Loucy (cell line): Measurements from ENCODE around the gene RBM41.
"Not testable (repeated sequence)": the region's sequence is repeated elsewhere in the genome, so short reads cannot be mapped to it uniquely, and the experiment has no call there.

Experiments
- H2AFZ ChIP-seq: fragments of 200-600 bp; sonication (generic); 2 replicates; pipeline ENCODE4 v1.6.0; 2016; ENCODE audit warnings: antibody characterized with exemption, mild to moderate bottlenecking, low read length, moderate library complexity
- H3F3A ChIP-seq: fragments of 200-600 bp; 2 replicates; pipeline ENCODE4 v1.6.0; 2016; ENCODE audit warnings: antibody characterized with exemption, low read depth, mild to moderate bottlenecking
- H3K27me3 ChIP-seq: fragments of 200-600 bp; sonication (generic); 2 replicates; pipeline ENCODE4 v1.6.1; 2014; ENCODE audit warnings: low read length, mild to moderate bottlenecking; ENCODE audit not compliant: insufficient read depth, poor library complexity, severe bottlenecking
- H3K36me3 ChIP-seq: fragments of 200-600 bp; sonication (generic); 2 replicates; pipeline ENCODE4 v1.6.1; 2016; ENCODE audit warnings: low read length; ENCODE audit not compliant: insufficient read depth
- H3K4me1 ChIP-seq: fragments of 200-600 bp; sonication (generic); 2 replicates; pipeline ENCODE4 v1.5.1; 2014; ENCODE audit warnings: low read length, mild to moderate bottlenecking; ENCODE audit not compliant: insufficient read depth, poor library complexity, severe bottlenecking
- H3K4me2 ChIP-seq: fragments of 200-600 bp; sonication (generic); 2 replicates; pipeline ENCODE4 v1.6.0; 2014; ENCODE audit warnings: antibody characterized with exemption, low read length, low read depth, mild to moderate bottlenecking; ENCODE audit not compliant: poor library complexity, severe bottlenecking
- H3K4me3 ChIP-seq: fragments of 200-600 bp; sonication (generic); 2 replicates; pipeline ENCODE4 v1.5.1; 2014; ENCODE audit warnings: low read length, mild to moderate bottlenecking, mixed read lengths; ENCODE audit not compliant: poor library complexity, severe bottlenecking
- H3K79me2 ChIP-seq: fragments of 200-600 bp; sonication (generic); 2 replicates; pipeline ENCODE4 v1.6.1; 2014; ENCODE audit warnings: low read length; ENCODE audit not compliant: insufficient read depth
- H3K9ac ChIP-seq: fragments of 200-600 bp; sonication (generic); 2 replicates; pipeline ENCODE4 v1.6.0; 2014; ENCODE audit warnings: mild to moderate bottlenecking, low read depth, low read length, moderate library complexity; ENCODE audit not compliant: poor library complexity, severe bottlenecking
- H3K9me2 ChIP-seq: fragments of 200-600 bp; sonication (generic); replicated peaks from 2 replicates; pipeline ENCODE4 v1.6.1; 2016; ENCODE audit warnings: low read depth, low read length, mixed read lengths
- H3K9me3 ChIP-seq: fragments of 200-600 bp; sonication (generic); 2 replicates; pipeline ENCODE4 v1.6.1; 2014; ENCODE audit warnings: mild to moderate bottlenecking, antibody characterized with exemption, low read length, low read depth; ENCODE audit not compliant: insufficient read depth
- H4K20me1 ChIP-seq: fragments of 200-600 bp; sonication (generic); 2 replicates; pipeline ENCODE4 v1.6.0; 2014; ENCODE audit warnings: antibody characterized with exemption, low read length, mild to moderate bottlenecking; ENCODE audit not compliant: insufficient read depth, poor library complexity, severe bottlenecking
- CTCF ChIP-seq: fragments of 200-600 bp; sonication (generic); conservative IDR thresholded peaks from 2 replicates; pipeline ENCODE4 v1.5.1; 2014; ENCODE audit warnings: mild to moderate bottlenecking, antibody characterized with exemption, low read length
- EZH2phosphoT487 ChIP-seq: fragments of 200-600 bp; IDR thresholded peaks from 2 replicates; pipeline ENCODE4 v1.6.1; 2018; ENCODE audit warnings: antibody characterized with exemption, mild to moderate bottlenecking, moderate library complexity, borderline replicate concordance

Gene RBM41

GRCh38 chrX:107107459-107107858 is 11.2 kb downstream of the RBM41 start:
- Histone ChIP-seq H4K20me1 (no peaks in the 10 kb centered on the region), H3K9me2 (no peaks in the 10 kb centered on the region), H3K9ac (no peak overlapping the region), H3K27me3 (no peaks in the 10 kb centered on the region), H3K4me3 (no peak overlapping the region), H2AFZ (no peak overlapping the region), H3K79me2 (no peaks in the 10 kb centered on the region), H3K36me3 (peaks cover 4% of the 10 kb centered on the region; the same call in 1 of the 2 replicates), H3K9me3 (no peaks in the 10 kb centered on the region), H3F3A (no peaks in the 10 kb centered on the region), H3K4me2 (peak overlapping the region; percentile 27), H3K4me1 (peaks cover 8% of the 10 kb centered on the region)
- no peak for TF ChIP-seq EZH2phosphoT487
- no peak for TF ChIP-seq CTCF

GRCh38 chrX:107102980-107103379 is 15.6 kb downstream of the RBM41 start:
- no peaks in the 10 kb centered on the region for H3K9me3 ChIP-seq
- H3F3A ChIP-seq, result no peaks in the 10 kb centered on the region
- no peak overlapping the region for H3K4me3 ChIP-seq
- H3K4me2 ChIP-seq, result no peak overlapping the region
- H3K79me2 ChIP-seq, result no peaks in the 10 kb centered on the region
- peaks cover 7% of the 10 kb centered on the region for H3K4me1 ChIP-seq
- TF ChIP-seq EZH2phosphoT487 (no peak), CTCF (peak; percentile 33; the same call in 1 of the 2 replicates)
- 0 out of 2 replicates have a peak, but pooled peaks cover 12% of the 10 kb centered on the region for H3K36me3 ChIP-seq
- H3K9ac ChIP-seq, result no peak overlapping the region
- no peaks in the 10 kb centered on the region for H3K27me3 ChIP-seq
- H3K9me2 ChIP-seq, result no peaks in the 10 kb centered on the region
- H2AFZ ChIP-seq, result no peak overlapping the region
- no peaks in the 10 kb centered on the region for H4K20me1 ChIP-seq

- no peak overlapping the region for H3K4me2 ChIP-seq
- no peaks in the 10 kb centered on the region for H3K9me3 ChIP-seq
- H3K4me1 ChIP-seq, result no peaks in the 10 kb centered on the region
- H3K9me2 ChIP-seq, result no peaks in the 10 kb centered on the region
- no peak overlapping the region for H3K4me3 ChIP-seq
- no peaks in the 10 kb centered on the region for H3K36me3 ChIP-seq
- no peaks in the 10 kb centered on the region for H3K79me2 ChIP-seq
- TF ChIP-seq EZH2phosphoT487 (no peak), CTCF (no peak)
- H2AFZ ChIP-seq, result no peak overlapping the region
- no peaks in the 10 kb centered on the region for H3K27me3 ChIP-seq
- H4K20me1 ChIP-seq, result no peaks in the 10 kb centered on the region
- H3F3A ChIP-seq, result no peaks in the 10 kb centered on the region
- no peak overlapping the region for H3K9ac ChIP-seq
Measured at GRCh38 chrX:107076158-107076557, 42.5 kb downstream of the RBM41 start.

GRCh38 chrX:107057731-107058130 is 60.9 kb downstream of the RBM41 start:
- H3F3A ChIP-seq, H3K9me3 ChIP-seq, H2AFZ ChIP-seq, H3K9ac ChIP-seq, H3K79me2 ChIP-seq, H3K9me2 ChIP-seq, H3K27me3 ChIP-seq, H3K36me3 ChIP-seq, H3K4me1 ChIP-seq, H3K4me3 ChIP-seq, H4K20me1 ChIP-seq, H3K4me2 ChIP-seq: not testable (repeated sequence)
